PFSK-1 (cell line): ENCODE data around the gene VIT.

ENCODE experiments used
- FOXP2 ChIP-seq: optimal IDR thresholded peaks from 2 replicates; pipeline ENCODE3; 2011; ENCODE audit warnings: borderline replicate concordance, control low read depth, inconsistent platforms; ENCODE audit not compliant: insufficient read depth; ENCODE audit errors: extremely low read length, extremely low read depth
- POLR2AphosphoS5 ChIP-seq: IDR thresholded peaks from 2 replicates; pipeline ENCODE4 v1.6.1; 2012; ENCODE audit warnings: low read depth, mild to moderate bottlenecking, control low read depth, low read length, moderate library complexity
- SIN3A ChIP-seq: IDR thresholded peaks from 2 replicates; pipeline ENCODE4 v1.6.1; 2012; ENCODE audit warnings: mild to moderate bottlenecking, low read length, moderate library complexity, borderline replicate concordance; ENCODE audit not compliant: insufficient read depth
- TAF1 ChIP-seq: IDR thresholded peaks from 2 replicates; pipeline ENCODE4 v1.6.1; 2012; ENCODE audit warnings: low read length, control low read depth, borderline replicate concordance; ENCODE audit not compliant: insufficient read depth
- TF ChIP-seq, protein P1 (sequence below), 2 experiments: IDR thresholded peaks; 2 replicates each; pipeline versions ENCODE4 v1.6.1 to v1.8.0; 2011 to 2012; ENCODE audit warnings: low read depth in 2 of 2, low read length in 2 of 2, control low read depth in 1 of 2, inconsistent platforms in 1 of 2, mild to moderate bottlenecking in 1 of 2, moderate library complexity in 1 of 2; ENCODE audit not compliant: insufficient read depth in 1 of 2

VIT gene

DNA sequence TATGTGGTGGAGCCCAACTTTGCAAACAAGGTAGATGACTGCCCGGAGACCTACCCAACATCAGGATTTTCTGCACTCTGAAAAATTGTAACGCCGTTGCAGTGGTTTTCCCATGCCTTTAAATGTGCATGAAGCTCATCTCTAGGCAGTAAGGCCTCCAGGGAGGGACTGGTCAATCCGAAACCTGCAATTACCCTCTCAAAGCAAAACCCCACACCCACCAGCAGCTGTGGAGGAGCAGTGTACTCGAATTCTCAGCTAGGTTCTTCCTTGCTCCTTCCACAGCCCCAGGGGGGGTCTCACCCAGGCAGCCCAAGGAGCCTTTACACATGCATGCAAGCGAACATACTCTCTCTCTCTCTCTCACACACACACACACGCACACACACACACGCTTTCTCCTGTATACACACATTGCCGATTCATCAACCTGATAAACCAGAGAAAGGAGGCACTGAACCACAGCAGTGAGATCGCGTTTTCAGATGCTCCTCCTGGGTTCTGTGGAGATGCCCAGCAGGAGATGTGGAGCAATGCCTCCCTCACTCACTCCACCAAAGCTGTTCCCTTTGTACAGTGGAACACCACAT, 109.2 kb downstream of the VIT start:
- TF ChIP-seq SIN3A (no peak), POLR2AphosphoS5 (no peak), TAF1 (no peak), FOXP2 (no peak)
- TF ChIP-seq, protein P1, sequence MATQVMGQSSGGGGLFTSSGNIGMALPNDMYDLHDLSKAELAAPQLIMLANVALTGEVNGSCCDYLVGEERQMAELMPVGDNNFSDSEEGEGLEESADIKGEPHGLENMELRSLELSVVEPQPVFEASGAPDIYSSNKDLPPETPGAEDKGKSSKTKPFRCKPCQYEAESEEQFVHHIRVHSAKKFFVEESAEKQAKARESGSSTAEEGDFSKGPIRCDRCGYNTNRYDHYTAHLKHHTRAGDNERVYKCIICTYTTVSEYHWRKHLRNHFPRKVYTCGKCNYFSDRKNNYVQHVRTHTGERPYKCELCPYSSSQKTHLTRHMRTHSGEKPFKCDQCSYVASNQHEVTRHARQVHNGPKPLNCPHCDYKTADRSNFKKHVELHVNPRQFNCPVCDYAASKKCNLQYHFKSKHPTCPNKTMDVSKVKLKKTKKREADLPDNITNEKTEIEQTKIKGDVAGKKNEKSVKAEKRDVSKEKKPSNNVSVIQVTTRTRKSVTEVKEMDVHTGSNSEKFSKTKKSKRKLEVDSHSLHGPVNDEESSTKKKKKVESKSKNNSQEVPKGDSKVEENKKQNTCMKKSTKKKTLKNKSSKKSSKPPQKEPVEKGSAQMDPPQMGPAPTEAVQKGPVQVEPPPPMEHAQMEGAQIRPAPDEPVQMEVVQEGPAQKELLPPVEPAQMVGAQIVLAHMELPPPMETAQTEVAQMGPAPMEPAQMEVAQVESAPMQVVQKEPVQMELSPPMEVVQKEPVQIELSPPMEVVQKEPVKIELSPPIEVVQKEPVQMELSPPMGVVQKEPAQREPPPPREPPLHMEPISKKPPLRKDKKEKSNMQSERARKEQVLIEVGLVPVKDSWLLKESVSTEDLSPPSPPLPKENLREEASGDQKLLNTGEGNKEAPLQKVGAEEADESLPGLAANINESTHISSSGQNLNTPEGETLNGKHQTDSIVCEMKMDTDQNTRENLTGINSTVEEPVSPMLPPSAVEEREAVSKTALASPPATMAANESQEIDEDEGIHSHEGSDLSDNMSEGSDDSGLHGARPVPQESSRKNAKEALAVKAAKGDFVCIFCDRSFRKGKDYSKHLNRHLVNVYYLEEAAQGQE (IDR thresholded peaks at IDR 0.05; ENCODE audit: insufficient read depth in 1 of 2, low read depth in 2 of 2, low read length in 2 of 2), result no peak

- TF ChIP-seq FOXP2 (no peak), SIN3A (no peak), POLR2AphosphoS5 (no peak), TAF1 (no peak)
- TF ChIP-seq, protein P1 (IDR thresholded peaks at IDR 0.05; ENCODE audit: insufficient read depth in 1 of 2, low read depth in 2 of 2, low read length in 2 of 2), result no peak
Measured at GRCh38 chr2:36807223-36807886, 110.8 kb downstream of the VIT start.

DNA sequence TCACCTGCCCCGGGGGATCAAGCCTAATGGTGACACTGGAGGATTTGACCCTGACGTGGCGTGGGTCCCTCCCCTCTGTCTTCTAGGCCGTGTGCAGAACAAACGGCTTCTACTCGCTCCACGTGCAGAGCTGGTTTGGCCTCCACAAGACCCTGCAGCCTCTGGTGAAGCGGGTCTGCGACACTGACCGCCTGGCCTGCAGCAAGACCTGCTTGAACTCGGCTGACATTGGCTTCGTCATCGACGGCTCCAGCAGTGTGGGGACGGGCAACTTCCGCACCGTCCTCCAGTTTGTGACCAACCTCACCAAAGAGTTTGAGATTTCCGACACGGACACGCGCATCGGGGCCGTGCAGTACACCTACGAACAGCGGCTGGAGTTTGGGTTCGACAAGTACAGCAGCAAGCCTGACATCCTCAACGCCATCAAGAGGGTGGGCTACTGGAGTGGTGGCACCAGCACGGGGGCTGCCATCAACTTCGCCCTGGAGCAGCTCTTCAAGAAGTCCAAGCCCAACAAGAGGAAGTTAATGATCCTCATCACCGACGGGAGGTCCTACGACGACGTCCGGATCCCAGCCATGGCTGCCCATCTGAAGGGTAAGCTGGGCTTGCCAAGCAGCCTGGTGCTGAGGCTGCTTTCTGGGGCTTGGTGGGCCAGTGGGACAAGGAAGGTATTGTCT, 112.0 kb downstream of the VIT start:
- TF ChIP-seq FOXP2, result no peak
- TF ChIP-seq SIN3A, result no peak
- no peak for TF ChIP-seq TAF1
- no peak for TF ChIP-seq POLR2AphosphoS5
- TF ChIP-seq, protein P1 (IDR thresholded peaks at IDR 0.05; ENCODE audit: insufficient read depth in 1 of 2, low read depth in 2 of 2, low read length in 2 of 2), result no peak

- TF ChIP-seq FOXP2 (no peak), POLR2AphosphoS5 (no peak), SIN3A (no peak), TAF1 (no peak)
- TF ChIP-seq, protein P1 (IDR thresholded peaks at IDR 0.05; ENCODE audit: insufficient read depth in 1 of 2, low read depth in 2 of 2, low read length in 2 of 2), result no peak
Measured at GRCh38 chr2:36809069-36809445, 112.5 kb downstream of the VIT start.
